HG02759 (cell line): ENCODE data around the gene SPO11.
"Not testable (repeated sequence)": the region's sequence is repeated elsewhere in the genome, so short reads cannot be mapped to it uniquely, and the experiment has no call there.

Experiments used
- ATAC-seq: cut with Tn5 transposase; IDR thresholded peaks from one replicate; pipeline ENCODE4 v1.9.1; 2021; ENCODE audit warnings: mild to moderate bottlenecking, moderate library complexity; ENCODE audit not compliant: unreplicated experiment

The SPO11 gene

DNA sequence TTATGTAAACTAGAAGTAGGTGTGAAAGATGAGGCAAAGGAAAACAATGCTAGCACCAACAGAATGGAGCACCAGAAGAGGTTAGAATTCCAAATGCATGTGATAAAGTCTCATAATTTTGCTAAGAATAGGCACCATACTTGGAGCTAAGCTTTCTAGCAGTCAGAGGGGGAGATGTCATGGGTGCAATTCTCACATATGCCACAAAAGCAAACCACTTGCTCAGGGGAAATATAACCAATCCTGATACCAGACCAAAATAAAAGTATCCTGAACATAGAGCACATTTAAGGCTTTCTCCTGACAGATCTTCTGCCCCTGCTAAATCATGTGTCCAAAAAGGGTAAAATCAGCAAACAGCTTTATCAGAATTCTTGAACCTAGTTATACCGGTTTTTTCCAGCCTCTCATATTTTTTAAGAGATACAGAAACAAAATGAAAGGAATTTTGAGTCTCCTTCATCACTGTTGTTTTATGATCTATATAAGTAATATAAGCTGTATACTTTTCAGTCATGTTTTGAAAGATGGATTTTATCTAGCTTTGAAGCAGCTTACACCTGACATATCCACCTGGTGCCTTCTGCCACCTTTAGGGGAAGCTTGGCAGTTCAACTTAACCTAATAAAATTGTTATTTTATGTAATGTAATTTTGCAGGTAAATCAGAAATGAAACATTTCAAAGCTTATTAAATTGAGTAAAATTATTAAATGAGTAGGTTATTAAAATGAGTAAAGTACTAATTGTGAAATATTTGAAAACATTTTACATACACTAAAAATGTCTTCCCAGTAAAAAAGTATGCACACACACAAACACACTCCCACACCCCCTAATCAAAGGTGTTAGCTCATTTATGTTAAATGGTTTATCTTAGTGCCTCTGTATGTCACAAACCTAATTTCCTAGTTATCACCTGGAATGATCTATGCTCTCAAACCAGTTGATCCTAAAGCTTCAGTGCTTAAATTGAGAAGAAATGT lies 2.8 kb downstream of the SPO11 start:
- no peak for ATAC-seq

DNA sequence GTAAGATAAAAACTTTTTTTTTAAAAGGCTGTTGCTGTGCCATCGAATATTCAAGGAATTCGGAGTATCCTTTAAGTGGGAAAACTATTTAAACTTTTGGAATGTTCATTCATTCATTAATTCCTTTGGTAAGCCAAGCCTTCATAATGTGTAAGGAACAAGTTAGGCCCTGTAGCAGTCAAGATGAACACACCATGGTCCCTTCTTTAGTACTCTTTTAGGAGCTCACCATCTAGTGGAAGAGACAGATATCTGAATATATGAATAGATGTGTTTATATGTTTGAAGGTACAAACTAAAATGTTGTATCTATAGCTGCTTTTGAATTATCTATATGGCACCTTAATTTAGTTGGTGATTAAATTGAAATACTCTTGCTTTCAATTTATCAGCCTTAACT lies 5.8 kb downstream of the SPO11 start:
- no peak for ATAC-seq

DNA sequence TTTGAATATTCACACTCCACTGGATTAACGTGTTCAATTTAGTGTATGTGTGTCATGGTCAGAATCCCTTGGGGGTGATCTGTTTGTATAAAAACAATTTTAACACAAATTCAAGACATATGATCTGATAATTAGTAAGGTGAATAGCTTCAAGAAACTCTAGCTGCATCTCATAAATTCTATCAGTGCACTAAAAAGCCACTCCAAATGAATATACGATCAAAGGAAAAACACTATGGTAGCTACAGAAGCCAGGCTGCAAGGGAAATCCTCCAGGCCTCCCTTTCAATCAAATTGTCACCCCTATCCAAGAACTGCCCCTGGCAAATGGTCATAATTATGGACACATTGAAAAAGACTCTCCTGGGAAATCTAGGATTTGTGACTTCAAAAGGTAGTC lies 12.1 kb downstream of the SPO11 start:
- no peak for ATAC-seq

DNA sequence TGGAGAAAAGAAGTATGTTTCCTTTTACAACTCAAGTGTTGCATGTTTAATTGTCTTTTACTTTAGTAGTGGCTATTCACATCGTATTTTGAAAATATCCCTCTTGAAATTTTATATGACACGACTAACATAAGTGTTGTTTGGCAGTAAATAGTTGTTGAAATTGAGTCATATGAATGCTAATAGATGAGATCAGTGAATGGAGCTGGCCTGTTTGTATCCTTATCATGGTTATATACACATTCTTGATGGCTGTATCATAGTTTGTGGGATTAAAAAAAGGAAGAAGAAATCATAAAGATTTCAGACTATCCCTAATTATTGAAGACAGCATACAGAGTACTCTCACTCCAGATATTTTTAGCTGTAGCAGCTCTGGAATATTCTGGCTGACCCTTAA lies 13.2 kb downstream of the SPO11 start:
- no peak for ATAC-seq

DNA sequence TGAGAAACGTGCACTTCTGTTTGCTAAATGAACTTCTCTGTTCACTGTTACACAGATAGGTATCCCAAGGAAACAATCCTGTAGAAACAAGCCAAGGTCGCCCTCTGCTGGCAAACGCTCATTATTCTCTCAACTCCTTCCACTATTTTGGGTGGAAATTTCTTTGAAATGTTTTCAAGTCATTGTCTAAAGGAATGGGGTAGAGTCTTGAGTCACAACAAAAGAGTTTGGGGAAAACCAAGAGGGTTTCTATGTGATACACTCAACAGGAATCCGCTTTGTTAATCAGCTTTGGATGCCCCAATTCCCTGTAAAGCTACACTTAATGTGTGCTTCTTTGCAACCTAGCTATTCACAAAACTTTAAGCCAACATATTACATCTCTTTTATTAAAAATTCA lies 16.9 kb downstream of the SPO11 start:
- ATAC-seq, result peak; percentile 32

DNA sequence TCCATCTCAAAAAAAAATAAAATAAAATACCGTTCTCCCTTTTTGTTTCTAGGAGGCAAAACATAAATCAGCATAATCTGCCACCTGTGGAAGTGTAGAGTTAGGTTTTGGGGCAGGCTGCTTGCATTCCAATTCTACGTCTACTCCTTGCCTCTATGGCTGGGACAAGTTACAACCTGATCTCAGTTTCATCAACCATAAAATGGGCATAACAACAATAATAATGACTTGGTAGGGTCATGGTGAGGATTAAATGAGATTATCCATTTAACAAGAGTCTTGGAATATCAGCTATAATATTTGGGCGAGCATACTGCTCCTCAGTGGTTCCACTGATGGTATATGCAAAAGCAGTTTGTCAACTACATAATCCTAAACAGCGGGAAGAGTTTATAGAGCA lies 17.8 kb downstream of the SPO11 start:
- no peak for ATAC-seq

DNA sequence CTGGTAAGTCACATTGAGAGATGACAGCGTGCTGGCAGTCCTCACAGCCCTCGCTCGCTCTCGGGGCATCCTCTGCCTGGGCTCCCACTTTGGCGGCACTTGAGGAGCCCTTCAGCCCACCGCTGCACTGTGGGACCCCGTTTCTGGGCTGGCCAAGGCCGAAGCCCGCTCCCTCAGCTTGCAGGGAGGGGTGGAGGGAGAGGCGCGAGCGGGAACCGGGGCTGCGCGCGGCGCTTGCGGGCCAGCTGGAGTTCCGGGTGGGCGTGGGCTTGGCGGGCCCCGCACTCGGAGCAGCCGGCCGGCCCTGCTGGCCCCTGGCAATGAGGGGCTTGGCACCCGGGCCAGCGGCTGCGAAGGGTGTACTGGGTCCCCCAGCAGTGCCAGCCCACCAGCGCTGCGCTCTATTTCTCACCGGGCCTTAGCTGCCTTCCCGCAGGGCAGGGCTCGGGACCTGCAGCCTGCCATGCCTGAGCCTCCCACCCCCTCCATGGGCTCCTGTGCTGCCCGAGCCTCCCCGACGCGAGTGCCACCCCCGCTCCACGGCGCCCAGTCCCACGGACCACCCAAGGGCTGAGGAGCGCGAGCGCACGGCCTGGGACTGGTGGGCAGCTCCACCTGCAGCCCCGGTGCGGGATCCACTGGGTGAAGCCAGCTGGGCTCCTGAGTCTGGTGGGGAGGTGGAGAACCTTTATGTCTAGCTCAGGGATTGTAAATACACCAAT lies 18.8 kb downstream of the SPO11 start:
- not testable (repeated sequence) for ATAC-seq

DNA sequence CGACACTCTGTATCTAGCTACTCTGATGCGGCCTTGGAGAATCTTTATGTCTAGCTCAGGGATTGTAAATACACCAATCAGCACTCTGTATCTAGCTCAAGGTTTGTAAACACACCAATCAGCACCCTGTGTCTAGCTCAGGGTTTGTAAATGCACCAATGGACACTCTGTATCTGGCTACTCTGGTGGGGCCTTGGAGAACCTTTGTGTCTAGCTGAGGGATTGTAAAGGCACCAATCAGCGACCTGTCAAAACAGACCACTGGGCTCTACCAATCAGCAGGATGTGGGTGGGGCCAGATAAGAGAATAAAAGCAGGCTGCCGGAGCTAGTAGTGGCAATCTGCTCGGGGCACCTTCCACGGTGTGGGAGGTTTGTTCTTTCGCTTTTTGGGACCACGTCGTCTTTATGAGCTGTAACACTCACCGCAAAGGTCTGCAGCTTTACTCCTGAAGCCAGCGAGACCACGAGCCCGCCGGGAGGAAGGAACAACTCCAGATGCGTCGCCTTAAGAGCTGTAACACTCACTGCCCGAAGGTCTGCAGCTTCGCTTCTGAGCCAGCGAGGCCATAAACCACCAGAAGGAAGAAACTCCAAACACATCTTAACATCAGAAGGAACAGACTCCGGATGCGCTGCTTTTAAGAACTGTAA lies 19.4 kb downstream of the SPO11 start:
- not testable (repeated sequence) for ATAC-seq

DNA sequence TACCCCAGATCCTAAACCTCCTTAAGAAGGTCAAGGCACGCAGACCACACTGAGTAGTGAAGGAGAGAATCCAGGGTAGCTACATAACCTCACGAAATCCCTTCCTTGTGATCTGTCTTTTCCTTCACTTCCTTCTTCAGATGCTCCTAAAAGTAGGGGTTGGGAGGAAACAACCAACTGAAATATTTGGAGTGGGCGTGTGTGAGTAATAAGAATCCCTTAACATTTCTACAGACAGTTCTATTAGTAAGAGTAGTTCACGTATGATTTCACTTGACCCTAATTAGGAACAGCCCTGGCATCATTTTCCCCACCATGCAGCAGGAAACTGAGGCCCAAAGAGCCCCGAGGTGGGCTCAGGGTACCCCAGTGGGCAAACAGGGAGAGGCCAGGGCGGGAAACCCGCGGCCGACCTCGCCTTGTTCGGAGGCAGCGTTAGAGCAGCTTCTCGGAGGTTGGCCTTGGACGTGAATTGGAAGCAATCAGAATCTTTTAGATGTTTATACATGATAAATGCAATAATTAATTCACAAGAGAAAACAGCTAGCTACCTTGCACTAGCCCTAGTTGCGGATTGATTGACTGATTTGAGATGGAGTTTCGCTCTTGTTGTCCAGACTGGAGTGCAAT lies 20.6 kb downstream of the SPO11 start:
- no peak for ATAC-seq

DNA sequence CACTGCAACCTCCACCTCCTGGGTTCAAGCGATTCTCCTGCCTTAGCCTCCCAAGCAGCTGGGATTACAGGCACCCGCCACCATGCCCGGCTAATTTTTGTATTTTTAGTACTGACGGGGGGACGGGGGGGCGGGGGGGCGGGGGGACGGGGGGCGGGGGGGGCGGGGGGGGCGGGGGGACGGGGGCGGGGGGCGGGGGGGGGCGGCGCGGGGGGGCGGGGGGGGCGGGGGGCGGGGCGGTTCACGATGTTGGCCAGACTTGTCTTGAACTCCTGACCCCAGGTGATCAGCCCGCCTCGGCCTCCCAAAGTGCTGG lies 21.1 kb downstream of the SPO11 start:
- ATAC-seq, result not testable (repeated sequence)

DNA sequence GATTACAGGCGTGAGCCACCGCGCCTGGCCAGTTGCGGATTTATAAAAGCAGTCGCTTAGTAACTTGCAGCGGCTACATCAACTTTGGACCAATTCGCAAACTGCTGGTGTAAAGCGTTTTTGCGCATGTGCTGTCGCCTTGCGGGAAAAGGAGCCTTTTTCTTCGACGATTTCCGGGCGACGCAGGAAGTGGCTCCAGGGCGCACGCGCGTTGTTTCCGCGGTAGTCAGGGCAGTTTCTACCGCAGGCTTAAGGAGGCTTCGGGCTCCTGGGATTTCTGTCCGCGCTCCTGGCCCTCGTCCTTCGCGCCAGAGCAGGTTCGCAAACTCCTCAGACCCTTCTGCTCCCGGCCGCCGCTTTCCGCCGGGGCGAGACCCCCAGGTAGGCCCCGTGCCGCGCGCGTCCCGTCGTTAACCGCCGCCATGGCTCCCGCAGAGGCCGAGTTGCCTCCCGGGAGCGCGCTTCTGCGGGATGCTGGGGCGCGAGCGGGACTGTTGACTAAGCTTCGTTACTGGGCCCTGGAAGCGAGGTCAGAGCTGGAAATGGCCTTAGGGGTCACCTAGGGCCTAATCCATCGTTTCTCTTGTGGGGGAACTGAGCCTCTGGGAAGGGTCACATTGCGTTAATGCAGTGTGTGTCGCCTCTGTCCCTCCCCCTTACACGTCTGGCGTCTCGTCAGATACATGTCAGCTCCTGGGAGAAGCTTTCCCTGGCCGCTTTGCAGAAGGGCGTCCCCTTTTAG lies 21.6 kb downstream of the SPO11 start, which contains the start of gene RAE1:
Gene RAE1, plus strand, starts transcription at position 214 of the 742 bp plus-strand sequence. CDS start 2,784 bp downstream, outside the sequence.
- ATAC-seq, result peak; percentile 89

DNA sequence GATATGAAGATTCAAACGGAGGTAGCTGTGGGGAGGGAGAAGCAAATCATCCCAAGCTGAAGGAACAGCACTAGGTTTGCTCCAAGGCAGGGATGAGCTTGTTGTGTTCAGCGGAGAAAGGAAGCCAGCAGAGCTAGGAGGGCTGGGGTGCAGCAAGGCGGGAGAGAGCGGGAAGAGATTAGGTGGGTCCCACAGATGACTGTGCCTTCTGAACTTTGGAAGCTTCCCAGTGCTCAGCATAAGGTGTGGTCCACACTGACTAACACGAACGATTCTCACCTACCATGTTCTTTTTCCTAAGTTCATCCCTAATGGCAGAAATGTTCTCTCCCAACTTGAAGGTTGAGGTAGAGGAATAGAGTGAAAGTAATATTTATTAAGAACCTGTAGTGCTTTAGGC lies 22.7 kb downstream of the SPO11 start:
- no peak for ATAC-seq

DNA sequence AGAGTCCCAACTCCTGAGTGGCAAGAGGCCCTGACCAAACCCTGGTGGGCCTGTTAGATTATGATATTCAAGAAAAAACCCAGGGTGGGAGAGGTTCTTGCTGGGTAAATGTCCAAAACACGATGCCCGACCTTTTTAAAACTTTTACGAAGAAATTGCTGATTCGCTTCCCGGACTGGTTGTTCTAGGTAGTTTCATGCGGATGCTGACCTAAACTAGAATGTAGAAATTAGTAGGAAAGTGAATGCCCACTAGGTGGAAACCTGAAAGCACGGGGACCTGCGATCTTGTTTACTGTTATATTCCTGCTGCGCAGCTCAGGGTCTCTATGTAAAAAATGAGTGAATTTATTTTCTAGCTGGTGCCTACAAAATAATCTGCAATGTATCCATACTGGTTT lies 23.7 kb downstream of the SPO11 start:
- no peak for ATAC-seq

DNA sequence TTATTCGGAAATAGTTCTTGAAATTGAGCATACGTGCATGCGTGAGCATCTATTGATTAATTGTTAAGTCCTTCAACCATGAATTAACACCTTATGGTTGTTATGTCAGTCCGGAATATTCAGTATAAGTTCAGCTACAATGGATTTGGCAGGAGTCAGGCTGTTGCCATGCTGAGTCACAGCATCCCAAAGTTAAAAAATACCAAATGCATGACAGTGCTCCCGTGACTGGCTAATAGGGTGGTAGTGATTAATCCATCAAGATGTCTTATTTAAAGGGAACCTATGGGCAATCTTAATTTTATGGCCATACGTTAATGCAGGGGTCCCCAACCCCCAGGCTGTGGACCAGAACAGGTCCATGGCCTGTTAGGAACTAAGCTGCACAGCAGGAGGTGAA lies 31.9 kb downstream of the SPO11 start:
- no peak for ATAC-seq

DNA sequence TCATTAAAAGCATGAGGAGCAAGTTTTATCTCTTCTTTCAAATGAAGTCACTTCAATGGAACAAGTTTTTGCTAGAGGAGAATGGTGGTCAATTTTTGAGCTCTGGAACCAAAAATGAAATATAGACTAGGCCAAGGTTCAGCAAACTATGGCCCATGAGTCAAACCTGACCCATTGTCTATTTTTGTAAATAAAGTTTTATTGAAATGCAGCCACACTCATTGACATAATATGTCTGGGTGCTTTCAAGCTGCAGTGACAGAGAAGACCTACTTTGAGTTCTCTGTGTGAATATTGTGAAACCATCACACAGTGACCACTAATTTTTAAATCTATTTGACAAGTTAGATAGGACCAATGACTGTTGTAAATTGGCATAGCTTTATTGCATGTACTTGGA lies 34.8 kb downstream of the SPO11 start:
- no peak for ATAC-seq

DNA sequence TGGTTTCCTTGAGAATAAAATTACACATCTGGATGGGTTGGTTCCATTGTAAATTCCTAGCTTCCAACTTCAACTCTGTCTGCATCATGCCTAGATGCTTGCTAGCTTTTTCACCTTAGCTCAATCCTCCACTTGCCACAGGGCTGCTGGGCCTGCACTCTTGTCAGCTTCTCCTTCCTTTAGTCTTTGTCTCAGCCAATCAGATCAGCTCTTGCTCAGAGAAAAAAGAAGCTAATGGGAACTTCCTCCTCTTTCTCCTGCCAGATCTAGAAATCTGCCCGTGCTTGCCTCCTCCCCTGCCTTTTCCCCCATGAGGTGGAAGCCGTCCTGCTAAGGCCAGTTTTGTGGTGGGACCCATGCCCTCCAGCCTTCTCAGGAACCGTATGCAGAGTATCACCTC lies 40.0 kb downstream of the SPO11 start:
- ATAC-seq, result no peak

DNA sequence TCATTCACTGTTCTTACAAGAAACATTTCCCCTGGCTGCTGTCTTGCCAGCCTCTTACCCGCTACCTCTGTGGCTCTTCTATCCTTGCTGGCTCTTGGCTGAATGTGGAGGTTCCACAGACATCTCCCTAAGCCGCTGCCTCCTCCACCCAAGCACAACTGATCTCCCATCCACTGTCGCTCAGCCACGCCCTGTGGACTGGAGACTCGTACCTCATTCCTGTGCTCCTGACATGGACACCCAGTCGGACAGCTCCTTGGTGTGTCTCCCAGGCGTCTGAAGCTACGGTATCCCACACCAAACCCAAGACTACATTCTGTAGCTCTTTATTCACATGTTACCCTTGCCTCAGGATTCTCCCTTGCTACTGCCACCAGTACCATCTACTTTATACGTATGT lies 40.7 kb downstream of the SPO11 start:
- no peak for ATAC-seq

DNA sequence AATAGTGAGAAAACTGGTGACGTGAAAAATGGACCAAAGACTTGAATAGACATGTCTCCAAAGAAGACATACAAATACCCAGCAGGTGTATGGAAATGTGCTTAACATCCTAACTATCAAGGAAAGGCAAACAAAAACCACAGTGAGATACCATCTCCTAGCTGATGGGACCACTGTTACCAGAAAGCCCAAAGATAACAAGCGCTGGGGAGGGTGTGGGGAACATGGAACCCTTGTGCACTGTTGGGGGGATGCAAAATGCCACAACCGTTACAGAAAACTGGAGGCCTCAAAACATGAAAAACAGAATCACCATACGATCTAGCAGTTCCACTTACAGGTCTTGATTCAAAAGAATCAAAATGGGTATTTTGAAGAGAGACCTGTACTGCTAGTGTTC lies 41.8 kb downstream of the SPO11 start:
- no peak for ATAC-seq

DNA sequence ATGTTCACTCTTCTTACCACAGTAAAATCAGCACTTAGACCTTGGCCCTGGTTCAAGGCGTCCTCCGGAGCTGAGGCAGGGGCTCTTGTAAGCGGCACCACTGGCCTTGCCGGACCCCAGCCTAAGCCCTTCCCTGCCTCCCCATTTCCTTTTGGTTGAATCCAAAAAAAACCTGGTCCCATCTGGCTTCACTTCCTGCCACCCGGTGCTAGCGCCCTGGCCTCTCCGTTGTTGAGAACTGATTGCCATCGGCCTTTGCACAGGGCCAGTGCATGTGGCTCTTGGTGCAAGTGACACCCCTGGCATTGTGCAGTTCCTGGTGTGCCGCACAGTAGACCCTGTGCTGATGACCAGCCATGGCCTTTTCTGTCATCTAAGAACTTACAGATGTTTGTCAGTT lies 42.6 kb downstream of the SPO11 start:
- no peak for ATAC-seq

DNA sequence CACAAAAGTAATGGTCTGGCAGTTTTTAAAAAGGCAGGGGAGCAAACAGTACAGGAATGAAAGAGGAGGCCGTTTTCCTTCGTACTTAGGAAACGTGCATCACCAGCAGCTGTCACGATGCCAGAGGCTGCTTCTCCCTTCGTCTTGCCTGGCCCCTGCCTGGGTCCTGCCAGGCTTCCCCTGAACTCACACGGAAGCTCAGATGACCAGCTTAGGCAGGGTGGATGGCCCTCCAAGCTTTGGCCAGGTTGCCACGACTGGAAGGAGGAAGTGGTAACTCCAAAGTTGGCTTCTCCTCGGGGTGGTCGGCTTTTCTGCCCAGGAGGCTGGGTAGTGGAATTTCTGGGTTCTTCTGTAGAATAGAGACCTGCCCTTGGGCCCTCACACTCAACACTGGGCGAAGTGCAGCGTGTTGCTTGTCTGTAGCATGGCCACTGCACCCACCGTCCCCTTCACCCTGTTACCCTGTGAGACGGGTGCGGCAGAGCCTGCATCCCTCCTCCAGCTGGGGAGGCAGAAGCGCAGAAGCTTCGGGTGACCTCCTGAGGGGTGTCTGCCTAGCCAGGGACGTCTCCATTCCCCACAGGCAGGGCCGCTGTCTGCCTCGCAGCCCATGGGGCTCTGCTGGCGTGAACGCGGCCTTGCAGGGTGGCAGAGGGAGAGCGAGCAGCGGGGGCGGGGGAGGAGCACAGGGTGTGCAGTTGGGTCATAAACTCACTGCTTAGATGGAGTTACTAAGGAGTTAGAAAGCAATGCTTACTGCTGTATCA lies 43.2 kb downstream of the SPO11 start:
- no peak for ATAC-seq
